Endothelial cell of umbilical vein (primary cell): Measurements from ENCODE around the gene COMMD8. TPM values are rescaled to one million over a fixed set of nuclear protein-coding genes. Genes with fewer than 3 reads are reported as not detected.

Source experiments
- BruUV-seq: library from RNA; stranded (reverse); fragments of 400-500 nt; replicated peaks from 2 replicates; lab custom pipeline; 2021; lab: Mats Ljungman, UMichigan
- CTCF ChIA-PET: fragments of 300-600, 350-600 bp; sonication (Branson Sonifier 250); formaldehyde crosslinking; loops from one replicate; lab custom pipeline; 2021; ENCODE audit warnings: antibody characterized with exemption, inconsistent platforms; lab: Charles Lee
- POLR2A ChIA-PET: fragments of 300-600, 350-600 bp; sonication (Branson Sonifier 250); formaldehyde crosslinking; loops from one replicate; lab custom pipeline; 2021; ENCODE audit warnings: antibody characterized with exemption, inconsistent platforms; lab: Charles Lee
- DNase-seq: peaks from one replicate; pipeline ENCODE4 v3.0.0-alpha.2; 2011; ENCODE audit warnings: low read depth, low spot score
- FAIRE-seq: peaks from 2 replicates; lab custom pipeline; 2011; peaks lifted over from hg19 to GRCh38; lab: Jason Lieb, UNC
- H2AFZ ChIP-seq: 2 replicates; pipeline ENCODE4 v1.6.0; 2012; ENCODE audit warnings: low read depth, low read length, control low read depth, inconsistent platforms
- H3K27ac ChIP-seq: 2 replicates; pipeline ENCODE4 v1.5.1; 2011; ENCODE audit warnings: low read depth, mild to moderate bottlenecking, control low read depth, low read length, moderate library complexity; ENCODE audit not compliant: insufficient read depth
- H3K27me3 ChIP-seq, 2 experiments: 2 replicates each; pipeline versions ENCODE4 v1.6.0 to v1.6.1; 2011; ENCODE audit warnings: low read length in 2 of 2, mixed read lengths in 1 of 2; ENCODE audit not compliant: control insufficient read depth in 2 of 2, insufficient read depth in 2 of 2
- H3K36me3 ChIP-seq, 2 experiments: 2 replicates in 1 of 2; 3 replicates in 1 of 2; pipeline ENCODE4 v1.5.1; 2011; ENCODE audit warnings: low read length in 2 of 2, mild to moderate bottlenecking in 1 of 2, moderate library complexity in 1 of 2; ENCODE audit not compliant: control insufficient read depth in 2 of 2, insufficient read depth in 2 of 2; ENCODE audit errors: extremely low read depth in 1 of 2
- H3K4me1 ChIP-seq: 3 replicates; pipeline ENCODE4 v1.5.1; 2011; ENCODE audit warnings: mild to moderate bottlenecking, low read length; ENCODE audit not compliant: control insufficient read depth, insufficient read depth; ENCODE audit errors: extremely low read depth
- H3K4me2 ChIP-seq: 2 replicates; pipeline ENCODE4 v1.6.1; 2011; ENCODE audit warnings: low read length, control low read depth, mixed read lengths; ENCODE audit not compliant: insufficient read depth
- H3K4me3 ChIP-seq, 3 experiments: fragments of 200-600 bp in 1 of 3; sonication (generic), shearing (Covaris generic) in 1 of 3; replicated peaks in 1 of 3; 2 replicates each; pipeline ENCODE4 v1.5.1; 2011 to 2016; ENCODE audit warnings: control low read depth in 3 of 3, low read length in 3 of 3, mild to moderate bottlenecking in 2 of 3, inconsistent platforms in 1 of 3, low read depth in 1 of 3, moderate library complexity in 1 of 3; ENCODE audit not compliant: insufficient read depth in 1 of 3
- H3K79me2 ChIP-seq: 2 replicates; pipeline ENCODE4 v1.6.0; 2012; ENCODE audit warnings: low read length, inconsistent platforms; ENCODE audit not compliant: control insufficient read depth, insufficient read depth
- H3K9ac ChIP-seq: replicated peaks from 2 replicates; pipeline ENCODE3; 2011; ENCODE audit warnings: low read length, control low read depth; ENCODE audit not compliant: insufficient read depth; ENCODE audit errors: extremely low read depth
- H3K9me1 ChIP-seq: replicated peaks from 3 replicates; pipeline ENCODE4 v1.6.0; 2011; ENCODE audit warnings: mild to moderate bottlenecking, low read length; ENCODE audit not compliant: control insufficient read depth, insufficient read depth; ENCODE audit errors: extremely low read depth
- H3K9me3 ChIP-seq: replicated peaks from 2 replicates; pipeline ENCODE4 v1.5.1; 2012; ENCODE audit warnings: low read length, inconsistent platforms; ENCODE audit not compliant: control insufficient read depth, insufficient read depth
- H4K20me1 ChIP-seq: replicated peaks from 2 replicates; pipeline ENCODE3; 2011; ENCODE audit warnings: mild to moderate bottlenecking, low read length; ENCODE audit not compliant: control insufficient read depth, insufficient read depth; ENCODE audit errors: extremely low read depth
- EZH2 ChIP-seq: IDR thresholded peaks from 2 replicates; pipeline ENCODE4 v1.6.1; 2012; ENCODE audit warnings: borderline replicate concordance, low read depth, mild to moderate bottlenecking, moderate library complexity, low read length, inconsistent platforms; ENCODE audit not compliant: severe bottlenecking
- FOS ChIP-seq: IDR thresholded peaks from 2 replicates; pipeline ENCODE4 v1.6.1; 2011; ENCODE audit warnings: mild to moderate bottlenecking, low read length, moderate library complexity, borderline replicate concordance; ENCODE audit not compliant: insufficient read depth
- GATA2 ChIP-seq: IDR thresholded peaks from 2 replicates; pipeline ENCODE4 v1.7.0; 2011; ENCODE audit warnings: low read depth, mild to moderate bottlenecking, moderate library complexity, mixed read lengths, low read length; ENCODE audit not compliant: insufficient read length, insufficient read depth
- JUN ChIP-seq: IDR thresholded peaks from 2 replicates; pipeline ENCODE4 v1.6.1; 2011; ENCODE audit warnings: borderline replicate concordance, low read depth; ENCODE audit not compliant: insufficient read length, insufficient read depth
- MAX ChIP-seq: IDR thresholded peaks from 2 replicates; pipeline ENCODE4 v1.6.1; 2011; ENCODE audit not compliant: insufficient read depth, insufficient read length
- MYC ChIP-seq: IDR thresholded peaks from one replicate; pipeline ENCODE4 v1.6.1; 2011; ENCODE audit warnings: mild to moderate bottlenecking, low read depth, low read length
- POLR2A ChIP-seq: IDR thresholded peaks from 2 replicates; pipeline ENCODE4 v1.6.1; 2012; ENCODE audit warnings: low read depth, mild to moderate bottlenecking, control low read depth, low read length
- POLR2AphosphoS5 ChIP-seq: IDR thresholded peaks from 2 replicates; pipeline ENCODE4 v1.6.1; 2012; ENCODE audit warnings: low read depth, mild to moderate bottlenecking, control low read depth, low read length, moderate library complexity; ENCODE audit not compliant: insufficient read depth
- dilution Hi-C: fragments of 300-500 bp; cut with MboI; formaldehyde crosslinking; loops from one replicate; pipeline ENCODE4 v1.15.0; 2019; ENCODE audit warnings: low sequenced_read_pairs; ENCODE audit not compliant: extremely low pct_ligation_motif_present
- intact Hi-C: fragments of 100-400 bp; cut with micrococcal nuclease; formaldehyde crosslinking; loops from one replicate; pipeline ENCODE4 v1.10.0; 2022
- polyA plus RNA-seq, 4 experiments: library from polyadenylated mRNA; depleted of rRNA in 3 of 4; stranded (reverse) in 3 of 4; unstranded in 1 of 4; fragments of >200 nt; gene quantifications; 2 replicates each; pipeline versions ENCODE4 v1.2.1 to v1.2.3, GENCODE V29; 2011 to 2012; ENCODE audit warnings: missing spikeins in 1 of 4
- total RNA-seq: library from RNA; stranded (reverse); gene quantifications from 2 replicates; pipeline ENCODE4 v1.2.3, GENCODE V29; 2021
- TF ChIP-seq, protein P1 (sequence below), 2 donors: IDR thresholded peaks; 1 replicate in 1 of 2; 2 replicates in 1 of 2; pipeline ENCODE4 v1.5.1; 2011; ENCODE audit warnings: low read length in 2 of 2, mild to moderate bottlenecking in 2 of 2, moderate library complexity in 2 of 2, control low read depth in 1 of 2, inconsistent platforms in 1 of 2, low read depth in 1 of 2; ENCODE audit not compliant: insufficient read depth in 1 of 2; ENCODE audit errors: extremely low read depth in 1 of 2

Gene COMMD8
- total and polyA plus RNA-seq, 2 donors (not counting 3 experiments of a cell fraction or from before 2014, with no cell fraction given) = 4.9 to 22.3 TPM

DNA sequence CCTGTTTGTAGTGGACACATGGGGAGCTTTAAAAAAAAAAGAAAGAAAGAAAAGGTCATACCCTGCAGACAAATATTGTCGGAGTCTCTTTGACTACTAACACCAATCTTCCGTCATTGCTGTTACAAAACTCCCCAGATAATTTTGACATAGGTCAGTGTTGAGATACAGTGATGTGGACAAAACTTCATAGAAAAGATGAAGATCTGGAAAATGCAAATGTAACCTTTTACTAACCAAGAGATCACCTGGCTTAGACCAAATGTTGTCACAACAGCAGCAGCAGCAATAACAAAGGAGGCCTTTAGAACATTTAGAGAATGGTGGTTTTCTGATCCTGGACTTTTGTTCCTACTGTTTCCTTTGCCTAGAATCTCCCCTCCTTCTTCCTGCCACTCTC is 8.1 kb upstream of the COMMD8 start:
- no peak for TF ChIP-seq MYC
- no peak for TF ChIP-seq EZH2
- no peak for TF ChIP-seq POLR2AphosphoS5
- no peak for TF ChIP-seq FOS
- no peak for TF ChIP-seq POLR2A
- no peak for TF ChIP-seq GATA2
- no peak for TF ChIP-seq MAX
- TF ChIP-seq, protein P1, sequence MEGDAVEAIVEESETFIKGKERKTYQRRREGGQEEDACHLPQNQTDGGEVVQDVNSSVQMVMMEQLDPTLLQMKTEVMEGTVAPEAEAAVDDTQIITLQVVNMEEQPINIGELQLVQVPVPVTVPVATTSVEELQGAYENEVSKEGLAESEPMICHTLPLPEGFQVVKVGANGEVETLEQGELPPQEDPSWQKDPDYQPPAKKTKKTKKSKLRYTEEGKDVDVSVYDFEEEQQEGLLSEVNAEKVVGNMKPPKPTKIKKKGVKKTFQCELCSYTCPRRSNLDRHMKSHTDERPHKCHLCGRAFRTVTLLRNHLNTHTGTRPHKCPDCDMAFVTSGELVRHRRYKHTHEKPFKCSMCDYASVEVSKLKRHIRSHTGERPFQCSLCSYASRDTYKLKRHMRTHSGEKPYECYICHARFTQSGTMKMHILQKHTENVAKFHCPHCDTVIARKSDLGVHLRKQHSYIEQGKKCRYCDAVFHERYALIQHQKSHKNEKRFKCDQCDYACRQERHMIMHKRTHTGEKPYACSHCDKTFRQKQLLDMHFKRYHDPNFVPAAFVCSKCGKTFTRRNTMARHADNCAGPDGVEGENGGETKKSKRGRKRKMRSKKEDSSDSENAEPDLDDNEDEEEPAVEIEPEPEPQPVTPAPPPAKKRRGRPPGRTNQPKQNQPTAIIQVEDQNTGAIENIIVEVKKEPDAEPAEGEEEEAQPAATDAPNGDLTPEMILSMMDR (IDR thresholded peaks at IDR 0.05; ENCODE audit: extremely low read depth in 1 of 2, insufficient read depth in 1 of 2, low read depth in 1 of 2, low read length in 2 of 2) = no peak
- TF ChIP-seq JUN = no peak
- Histone ChIP-seq H3K4me2 (no peak overlapping the region), H4K20me1 (no peaks in the 10 kb centered on the region), H3K27me3 (no peaks in the 10 kb centered on the region), H3K36me3 (no peaks in the 10 kb centered on the region), H3K9me1 (no peaks in the 10 kb centered on the region), H3K9me3 (no peaks in the 10 kb centered on the region), H3K4me3 (no peak overlapping the region), H3K79me2 (no peaks in the 10 kb centered on the region), H2AFZ (no peak overlapping the region), H3K4me1 (no peaks in the 10 kb centered on the region), H3K9ac (no peak overlapping the region), H3K27ac (no peak overlapping the region)
- CTCF ChIA-PET = interaction anchor here (1.1 to 2.7 kb wide), 4 partner anchors 8 to 20 kb away, joined by 3 to 18 read pairs (median 8); partner anchors contain the start of genes ATP10D and COMMD8
- no TSS peak for BruUV-seq
- intact Hi-C loops = no loop called here
- FAIRE-seq (no peak), DNase-seq (no peak)
- dilution Hi-C loops = no loop called here
- POLR2A ChIA-PET = no interaction called here
